SU-DHL-6 (cell line): Measurements from ENCODE around the gene RBMS1.

Source experiments
- H2AFZ ChIP-seq: fragments of 200-600 bp; sonication (generic); 2 replicates; pipeline ENCODE4 v1.6.1; 2014; ENCODE audit warnings: low read depth, mild to moderate bottlenecking, moderate library complexity, mixed read lengths, antibody characterized with exemption, low read length; ENCODE audit not compliant: severe bottlenecking
- H3F3A ChIP-seq: fragments of 200-600 bp; shearing (Covaris generic); 2 replicates; pipeline ENCODE4 v1.6.0; 2016; ENCODE audit warnings: antibody characterized with exemption, mild to moderate bottlenecking; ENCODE audit not compliant: insufficient read depth
- H3K27ac ChIP-seq: fragments of 200-600 bp; sonication (generic); 2 replicates; pipeline ENCODE4 v1.5.1; 2016; ENCODE audit warnings: low read depth, mild to moderate bottlenecking, low read length, moderate library complexity, mixed read lengths
- H3K27me3 ChIP-seq: fragments of 200-600 bp; sonication (generic), shearing (Covaris generic); 2 replicates; pipeline ENCODE4 v1.6.0; 2014; ENCODE audit warnings: mild to moderate bottlenecking, low read length
- H3K36me3 ChIP-seq: fragments of 200-600 bp; sonication (generic); 2 replicates; pipeline ENCODE4 v1.6.1; 2014; ENCODE audit warnings: mild to moderate bottlenecking, low read length, mixed read lengths
- H3K4me2 ChIP-seq: fragments of 300-600, 200-600 bp; shearing (Covaris generic), sonication (generic); 2 replicates; pipeline ENCODE4 v1.6.0; 2014; ENCODE audit warnings: low read length, low read depth, mild to moderate bottlenecking; ENCODE audit not compliant: poor library complexity, severe bottlenecking
- H3K4me3 ChIP-seq: fragments of 200-600 bp; sonication (generic); 2 replicates; pipeline ENCODE4 v1.5.1; 2014; ENCODE audit warnings: antibody characterized with exemption, low read length, mild to moderate bottlenecking, mixed read lengths; ENCODE audit not compliant: insufficient read depth, poor library complexity, severe bottlenecking
- H3K79me2 ChIP-seq: fragments of 200-600 bp; sonication (generic); 2 replicates; pipeline ENCODE4 v1.6.1; 2014; ENCODE audit warnings: mild to moderate bottlenecking, low read length, moderate library complexity; ENCODE audit not compliant: insufficient read depth
- H3K9ac ChIP-seq: fragments of 200-600 bp; sonication (generic); 2 replicates; pipeline ENCODE4 v1.7.0; 2014; ENCODE audit warnings: mild to moderate bottlenecking, low read length
- H3K9me2 ChIP-seq: fragments of 200-600 bp; sonication (generic); replicated peaks from 2 replicates; pipeline ENCODE4 v1.6.1; 2014; ENCODE audit warnings: low read length; ENCODE audit not compliant: insufficient read depth
- H3K9me3 ChIP-seq: fragments of 200-600 bp; sonication (generic); 2 replicates; pipeline ENCODE4 v1.6.1; 2014; ENCODE audit warnings: low read length, mixed read lengths; ENCODE audit not compliant: insufficient read depth
- H4K20me1 ChIP-seq: fragments of 200-600 bp; sonication (generic); 2 replicates; pipeline ENCODE4 v1.6.1; 2014; ENCODE audit warnings: low read depth, mild to moderate bottlenecking, antibody characterized with exemption, low read length, moderate library complexity, mixed read lengths
- CTCF ChIP-seq: fragments of 200-600 bp; sonication (generic); IDR thresholded peaks from one replicate; pipeline ENCODE4 v1.5.1; 2017; ENCODE audit warnings: antibody characterized with exemption, mild to moderate bottlenecking, low read length, moderate library complexity; ENCODE audit not compliant: insufficient read depth, poor library complexity, severe bottlenecking
- EZH2phosphoT487 ChIP-seq: fragments of 200-600 bp; sonication (generic), shearing (Covaris generic); conservative IDR thresholded peaks from 2 replicates; pipeline ENCODE4 v1.6.1; 2018; ENCODE audit warnings: mild to moderate bottlenecking, antibody characterized with exemption, low read length, moderate library complexity, mixed read lengths

Gene RBMS1

GRCh38 chr2:160513120-160513519 lies 19.5 kb upstream of the RBMS1 start:
- Histone ChIP-seq H3K9me2 (no peaks in the 10 kb centered on the region), H4K20me1 (no peaks in the 10 kb centered on the region), H3K79me2 (no peaks in the 10 kb centered on the region), H3K27ac (no peak overlapping the region), H3K4me2 (no peak overlapping the region), H3F3A (no peaks in the 10 kb centered on the region), H3K36me3 (no peaks in the 10 kb centered on the region), H3K4me3 (no peak overlapping the region), H2AFZ (no peak overlapping the region), H3K9ac (no peak overlapping the region), H3K27me3 (no peaks in the 10 kb centered on the region), H3K9me3 (no peaks in the 10 kb centered on the region)
- no peak for TF ChIP-seq CTCF
- TF ChIP-seq EZH2phosphoT487 = no peak

DNA sequence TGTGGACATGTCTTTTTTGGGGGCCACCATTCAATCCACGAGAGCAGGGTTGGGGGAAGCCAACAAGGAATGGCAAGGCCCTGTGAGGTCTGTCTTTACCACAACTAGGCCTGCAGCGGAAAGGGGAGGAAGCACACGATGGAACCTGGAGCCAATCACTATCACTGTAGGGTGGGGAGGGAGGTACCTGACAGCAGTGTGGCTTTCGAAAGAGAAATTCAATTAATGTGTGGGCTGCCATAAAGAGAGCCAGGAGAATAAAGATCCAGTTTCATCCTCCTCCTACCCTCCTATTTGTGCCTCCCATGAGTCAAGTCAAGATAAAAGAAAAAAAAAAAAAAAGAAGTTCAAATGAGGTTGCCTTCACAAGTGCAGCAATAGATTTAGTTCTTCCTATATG lies 18.9 kb upstream of the RBMS1 start:
- Histone ChIP-seq H3K9ac (no peak overlapping the region), H3K79me2 (no peaks in the 10 kb centered on the region), H3K9me3 (no peaks in the 10 kb centered on the region), H3K9me2 (no peaks in the 10 kb centered on the region), H3F3A (no peaks in the 10 kb centered on the region), H3K36me3 (no peaks in the 10 kb centered on the region), H2AFZ (no peak overlapping the region), H4K20me1 (no peaks in the 10 kb centered on the region), H3K4me3 (no peak overlapping the region), H3K4me2 (no peak overlapping the region), H3K27me3 (no peaks in the 10 kb centered on the region), H3K27ac (no peak overlapping the region)
- TF ChIP-seq EZH2phosphoT487 (no peak), CTCF (no peak)

DNA sequence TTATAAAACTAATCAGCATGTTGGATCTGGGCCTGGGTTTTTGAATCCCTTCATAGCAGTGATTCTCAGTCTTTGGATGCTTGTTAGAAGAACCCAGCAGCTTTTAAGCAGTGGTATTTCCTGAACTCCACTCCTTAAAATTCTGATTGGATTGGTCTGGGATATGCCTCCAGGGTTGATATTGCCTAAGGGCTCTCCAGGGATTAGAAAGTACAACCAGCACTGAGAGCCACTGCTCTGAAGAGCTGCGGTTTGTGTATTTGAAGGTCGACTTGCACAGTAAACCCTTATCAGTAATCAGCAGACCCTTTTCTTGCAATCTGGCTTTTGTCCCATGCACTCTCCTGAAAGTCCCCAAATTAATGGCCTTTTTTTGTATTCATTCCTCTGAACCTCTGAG lies 17.0 kb upstream of the RBMS1 start:
- Histone ChIP-seq H3K9me3 (no peaks in the 10 kb centered on the region), H3K4me3 (no peak overlapping the region), H3K36me3 (no peaks in the 10 kb centered on the region), H3F3A (no peaks in the 10 kb centered on the region), H3K79me2 (no peaks in the 10 kb centered on the region), H3K9me2 (no peaks in the 10 kb centered on the region), H3K4me2 (no peak overlapping the region), H3K9ac (no peak overlapping the region), H2AFZ (no peak overlapping the region), H3K27me3 (no peaks in the 10 kb centered on the region), H3K27ac (no peak overlapping the region), H4K20me1 (no peaks in the 10 kb centered on the region)
- TF ChIP-seq CTCF = no peak
- no peak for TF ChIP-seq EZH2phosphoT487

DNA sequence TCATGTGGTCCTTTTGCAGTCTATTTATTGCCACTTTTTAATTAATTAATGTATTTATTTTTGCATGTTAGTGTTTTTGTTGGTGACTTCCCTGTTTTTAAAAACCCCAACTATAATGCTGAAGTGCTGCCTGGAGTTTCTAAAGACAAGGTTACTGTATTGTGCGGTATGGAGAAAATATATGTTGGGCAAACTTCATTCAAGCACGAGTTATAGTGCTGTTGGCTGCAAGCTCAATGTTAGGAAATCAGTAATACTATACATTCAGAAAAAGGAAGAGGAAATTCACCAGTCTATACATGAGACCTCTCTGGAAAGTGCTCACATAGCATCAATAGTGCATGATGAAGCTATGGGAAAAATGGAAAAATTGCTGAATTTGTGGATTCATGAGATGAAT lies 15.4 kb upstream of the RBMS1 start:
- Histone ChIP-seq H3K36me3 (no peaks in the 10 kb centered on the region), H4K20me1 (no peaks in the 10 kb centered on the region), H3K79me2 (no peaks in the 10 kb centered on the region), H3K9me3 (no peaks in the 10 kb centered on the region), H3K27ac (no peak overlapping the region), H3F3A (no peaks in the 10 kb centered on the region), H3K9ac (no peak overlapping the region), H3K4me3 (no peak overlapping the region), H2AFZ (no peak overlapping the region), H3K27me3 (no peaks in the 10 kb centered on the region), H3K4me2 (no peak overlapping the region), H3K9me2 (no peaks in the 10 kb centered on the region)
- TF ChIP-seq EZH2phosphoT487 = no peak
- TF ChIP-seq CTCF = no peak
